Aorta (tissue), 5 donors: Measurements from ENCODE around the gene NPL. TPM values are rescaled to one million over a fixed set of nuclear protein-coding genes. Genes with fewer than 3 reads are reported as not detected.
A peak's percentile ranks its signal among the peaks of the same experiment; 100 is the strongest.

Experiments used
- ATAC-seq: fragments of 200-7000 bp; cut with Tn5 transposase; one replicate; pipeline ENCODE4 v1.9.1; 2022; ENCODE audit warnings: moderate library complexity; ENCODE audit not compliant: low FRiP score
- DNase-seq, 2 donors: peaks; one replicate each; pipeline ENCODE4 v3.0.0-alpha.2; 2020
- H3K27ac ChIP-seq, 2 donors: one replicate each; pipeline ENCODE4 v1.5.1; 2013; ENCODE audit warnings: low read length in 2 of 2, mild to moderate bottlenecking in 2 of 2, moderate library complexity in 2 of 2, control low read depth in 1 of 2, inconsistent platforms in 1 of 2, low read depth in 1 of 2
- H3K27me3 ChIP-seq, 2 donors: one replicate each; pipeline ENCODE4 v1.6.1; 2013; ENCODE audit warnings: control low read depth in 1 of 2, low read length in 1 of 2, mild to moderate bottlenecking in 1 of 2, moderate library complexity in 1 of 2; ENCODE audit not compliant: insufficient read depth in 2 of 2, control insufficient read depth in 1 of 2
- H3K36me3 ChIP-seq, 2 donors: one replicate each; pipeline ENCODE4 v1.6.1; 2013; ENCODE audit warnings: control low read depth in 1 of 2, low read length in 1 of 2, mild to moderate bottlenecking in 1 of 2; ENCODE audit not compliant: insufficient read depth in 2 of 2, control insufficient read depth in 1 of 2
- H3K4me1 ChIP-seq, 2 donors: one replicate each; pipeline ENCODE4 v1.6.1; 2013; ENCODE audit warnings: low read length in 2 of 2, control low read depth in 1 of 2, mild to moderate bottlenecking in 1 of 2, moderate library complexity in 1 of 2; ENCODE audit not compliant: insufficient read depth in 2 of 2, control insufficient read depth in 1 of 2
- H3K4me3 ChIP-seq, 2 donors: one replicate each; pipeline ENCODE4 v1.5.1; 2013; ENCODE audit warnings: low read length in 2 of 2, control low read depth in 1 of 2, mild to moderate bottlenecking in 1 of 2
- H3K9me3 ChIP-seq: one replicate; pipeline ENCODE4 v1.6.1; 2013; ENCODE audit warnings: mild to moderate bottlenecking, low read length; ENCODE audit not compliant: control insufficient read depth
- WGBS, 2 donors: extraction: QIAGEN DNeasy Blood & Tissue Kit; methylation state at CpG; one replicate each; pipeline ENCODE4 v1.1.7; 2013; 5-methylcytosine and 5-hydroxymethylcytosine counted together
- intact Hi-C, 2 donors: fragments of 100-400 bp; cut with DNase I; formaldehyde crosslinking; loops; one replicate each; pipeline versions ENCODE4 v1.14.2 to v1.15.0; 2022
- polyA plus RNA-seq, 2 donors: library from polyadenylated mRNA; stranded (reverse); fragments of 200-250 nt; gene quantifications; one replicate each; pipeline ENCODE4 v1.2.3, GENCODE V29; 2013
- total RNA-seq, 2 donors: library from RNA; stranded (reverse); fragmentation: NEBNext Ultra II Directional; extraction: Animal tissue kit (Norgen Biotek cat#: 25700); gene quantifications; one replicate each; pipeline ENCODE4 v1.2.1, GENCODE V29; 2021
- donor health status: healthy with polysubstance abuse.
- donor health status: Bipolar disorder and iron deficiency.
- donor health status: DM: no; HTN: no; CAD: no.
- donor health status: DM: no; HTN: no; CAD: no.
- donor health status: DM: yes; HTN: yes; CAD: no.

NPL gene
- total and polyA plus RNA-seq, 4 donors, result 4.8 to 36.6 (median 15.4) TPM

- ATAC-seq (no peak), DNase-seq (no peak)
- no peaks in the 10 kb centered on the region for H3K4me1 ChIP-seq
- H3K27me3 ChIP-seq, result no peaks in the 10 kb centered on the region
- H3K9me3 ChIP-seq, result no peaks in the 10 kb centered on the region
- intact Hi-C loops, result no loop called here
- WGBS, 2 donors, result 88 to 95% methylated on average over 4 of the region's 4 CpGs
- no peak overlapping the region for H3K27ac ChIP-seq
- no peak overlapping the region for H3K4me3 ChIP-seq
- H3K36me3 ChIP-seq, result no peaks in the 10 kb centered on the region
Observed at GRCh38 chr1:182771187-182771984, 18.2 kb upstream of the NPL start.

- H3K4me3 ChIP-seq, result no peak overlapping the region
- peaks cover 0 to 3% of the 10 kb centered on the region in 2 donors for H3K4me1 ChIP-seq
- H3K9me3 ChIP-seq, result no peaks in the 10 kb centered on the region
- intact Hi-C loops, result no loop called here
- H3K27ac ChIP-seq, result peak overlapping the region in 1 of 2 donors; percentile 36
- ATAC-seq (no peak), DNase-seq (no peak)
- no peaks in the 10 kb centered on the region for H3K36me3 ChIP-seq
- H3K27me3 ChIP-seq, result no peaks in the 10 kb centered on the region
Observed at GRCh38 chr1:182777386-182777785, 12.2 kb upstream of the NPL start.

- H3K9me3 ChIP-seq, result no peaks in the 10 kb centered on the region
- intact Hi-C loops, result no loop called here
- no peak for DNase-seq
- H3K36me3 ChIP-seq, result no peaks in the 10 kb centered on the region
- no peaks in the 10 kb centered on the region for H3K27me3 ChIP-seq
- H3K4me3 ChIP-seq, result no peak overlapping the region
- no peak for ATAC-seq
- no peak overlapping the region for H3K27ac ChIP-seq
- peaks cover 0 to 3% of the 10 kb centered on the region in 2 donors for H3K4me1 ChIP-seq
- 91 to 97% methylated on average over 2 of the region's 2 CpGs for WGBS, 2 donors
Observed at GRCh38 chr1:182778862-182779261, 10.7 kb upstream of the NPL start.

GRCh38 chr1:182779530-182779929 lies 10.0 kb upstream of the NPL start:
- Histone ChIP-seq H3K4me1 (peaks cover 0 to 3% of the 10 kb centered on the region in 2 donors), H3K4me3 (no peak overlapping the region), H3K27me3 (no peaks in the 10 kb centered on the region), H3K36me3 (no peaks in the 10 kb centered on the region), H3K9me3 (no peaks in the 10 kb centered on the region), H3K27ac (no peak overlapping the region)
- intact Hi-C loops, result no loop called here
- WGBS, 2 donors, result 90 to 92% methylated on average over 2 of the region's 2 CpGs
- no peak for ATAC-seq
- DNase-seq, result no peak

- Histone ChIP-seq H3K27ac (no peak overlapping the region), H3K36me3 (no peaks in the 10 kb centered on the region), H3K4me3 (no peak overlapping the region), H3K9me3 (no peaks in the 10 kb centered on the region), H3K27me3 (no peaks in the 10 kb centered on the region), H3K4me1 (no peaks in the 10 kb centered on the region)
- 70 to 74% methylated on average over 6 of the region's 6 CpGs for WGBS, 2 donors
- intact Hi-C loops, result loop anchor here (10.0 kb wide), 2 partner anchors 107 to 697 kb away; no protein-coding TSS in a partner anchor
- peak; percentile 68 for ATAC-seq
- peak; percentile 86 to 88 for DNase-seq
Observed at GRCh38 chr1:182781841-182782586, 7.6 kb upstream of the NPL start.

- no peak for ATAC-seq
Observed at GRCh38 chr1:182782587-182782913, 7.0 kb upstream of the NPL start.

GRCh38 chr1:182783068-182783467 lies 6.5 kb upstream of the NPL start:
- no peaks in the 10 kb centered on the region for H3K27me3 ChIP-seq
- no peak overlapping the region for H3K27ac ChIP-seq
- no peaks in the 10 kb centered on the region for H3K4me1 ChIP-seq
- no peak for DNase-seq
- ATAC-seq, result no peak
- no peak overlapping the region for H3K4me3 ChIP-seq
- WGBS, 2 donors, result 68 to 70% methylated on average over 2 of the region's 2 CpGs
- intact Hi-C loops, result loop anchor here (10.0 kb wide), 2 partner anchors 108 to 698 kb away; no protein-coding TSS in a partner anchor
- H3K9me3 ChIP-seq, result no peaks in the 10 kb centered on the region
- H3K36me3 ChIP-seq, result no peaks in the 10 kb centered on the region

More at GRCh38 chr1:182782587-182782913, 7.0 kb upstream of the NPL start:
- Histone ChIP-seq H3K27ac (no peak overlapping the region), H3K4me1 (no peaks in the 10 kb centered on the region), H3K36me3 (no peaks in the 10 kb centered on the region), H3K4me3 (no peak overlapping the region), H3K9me3 (no peaks in the 10 kb centered on the region), H3K27me3 (no peaks in the 10 kb centered on the region)
- DNase-seq, result no peak
- intact Hi-C loops, result loop anchor here (10.0 kb wide), 2 partner anchors 108 to 698 kb away; no protein-coding TSS in a partner anchor

GRCh38 chr1:182784556-182785171 lies 4.9 kb upstream of the NPL start:
- H3K36me3 ChIP-seq, result no peaks in the 10 kb centered on the region
- no peaks in the 10 kb centered on the region for H3K4me1 ChIP-seq
- 23 to 25% methylated on average over 4 of the region's 4 CpGs for WGBS, 2 donors
- ATAC-seq (no peak), DNase-seq (no peak)
- H3K27me3 ChIP-seq, result no peaks in the 10 kb centered on the region
- H3K27ac ChIP-seq, result no peak overlapping the region
- intact Hi-C loops, result loop anchor here (1.0 to 10.0 kb wide), 4 partner anchors 110 to 700 kb away; no protein-coding TSS in a partner anchor
- no peaks in the 10 kb centered on the region for H3K9me3 ChIP-seq
- H3K4me3 ChIP-seq, result no peak overlapping the region
